GM23338 (cell line): ENCODE measurements around the gene TRAF1.

Source experiments
- CREB1 ChIP-seq: fragments of 250-450 bp; sonication (Bioruptor Pico); IDR thresholded peaks from 2 replicates; pipeline ENCODE4 v1.5.0; 2020; ENCODE audit warnings: low read depth, mild to moderate bottlenecking, moderate library complexity
- CTCF ChIP-seq, 2 experiments: fragments of 200-600 bp in 1 of 2; sonication (generic) in 1 of 2; conservative IDR thresholded peaks; 2 replicates each; pipeline versions ENCODE4 v1.5.1 to v1.6.1; 2016 to 2017; ENCODE audit warnings: antibody characterized with exemption in 2 of 2, low read depth in 2 of 2, mild to moderate bottlenecking in 2 of 2, moderate library complexity in 1 of 2
- EZH2 ChIP-seq: fragments of 200-600 bp; sonication (generic); IDR thresholded peaks from one replicate; pipeline ENCODE4 v1.8.0; 2017; ENCODE audit warnings: antibody characterized with exemption, mild to moderate bottlenecking, low read depth; ENCODE audit not compliant: unreplicated experiment
- ZNF114 ChIP-seq: fragments of 250-450 bp; sonication (Bioruptor Pico); IDR thresholded peaks from 2 replicates; pipeline ENCODE4 v1.5.0; 2020; ENCODE audit warnings: mild to moderate bottlenecking, moderate library complexity
- ZNF462 ChIP-seq: fragments of 250-450 bp; sonication (Bioruptor Pico); IDR thresholded peaks from 2 replicates; pipeline ENCODE4 v1.5.0; 2020; ENCODE audit warnings: mild to moderate bottlenecking, moderate library complexity
- TF ChIP-seq, protein P1 (sequence below): IDR thresholded peaks from 2 replicates; pipeline ENCODE4 v1.6.1; 2016; ENCODE audit warnings: antibody characterized with exemption
- TF ChIP-seq, protein P2 (sequence below): IDR thresholded peaks from one replicate; pipeline ENCODE4 v1.6.1; 2018; ENCODE audit warnings: antibody characterized with exemption; ENCODE audit not compliant: unreplicated experiment

- no peak for TF ChIP-seq CTCF (conservative IDR thresholded peaks at IDR 0.05; ENCODE audit: low read depth in 2 of 2)
- no peak for TF ChIP-seq CREB1 (CRISPR knock-in tag)
- TF ChIP-seq EZH2: no peak
- TF ChIP-seq, protein P1, sequence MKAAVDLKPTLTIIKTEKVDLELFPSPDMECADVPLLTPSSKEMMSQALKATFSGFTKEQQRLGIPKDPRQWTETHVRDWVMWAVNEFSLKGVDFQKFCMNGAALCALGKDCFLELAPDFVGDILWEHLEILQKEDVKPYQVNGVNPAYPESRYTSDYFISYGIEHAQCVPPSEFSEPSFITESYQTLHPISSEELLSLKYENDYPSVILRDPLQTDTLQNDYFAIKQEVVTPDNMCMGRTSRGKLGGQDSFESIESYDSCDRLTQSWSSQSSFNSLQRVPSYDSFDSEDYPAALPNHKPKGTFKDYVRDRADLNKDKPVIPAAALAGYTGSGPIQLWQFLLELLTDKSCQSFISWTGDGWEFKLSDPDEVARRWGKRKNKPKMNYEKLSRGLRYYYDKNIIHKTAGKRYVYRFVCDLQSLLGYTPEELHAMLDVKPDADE: no peak
- TF ChIP-seq ZNF462 (CRISPR knock-in tag): no peak
- no peak for TF ChIP-seq ZNF114 (CRISPR knock-in tag)
- TF ChIP-seq, protein P2, sequence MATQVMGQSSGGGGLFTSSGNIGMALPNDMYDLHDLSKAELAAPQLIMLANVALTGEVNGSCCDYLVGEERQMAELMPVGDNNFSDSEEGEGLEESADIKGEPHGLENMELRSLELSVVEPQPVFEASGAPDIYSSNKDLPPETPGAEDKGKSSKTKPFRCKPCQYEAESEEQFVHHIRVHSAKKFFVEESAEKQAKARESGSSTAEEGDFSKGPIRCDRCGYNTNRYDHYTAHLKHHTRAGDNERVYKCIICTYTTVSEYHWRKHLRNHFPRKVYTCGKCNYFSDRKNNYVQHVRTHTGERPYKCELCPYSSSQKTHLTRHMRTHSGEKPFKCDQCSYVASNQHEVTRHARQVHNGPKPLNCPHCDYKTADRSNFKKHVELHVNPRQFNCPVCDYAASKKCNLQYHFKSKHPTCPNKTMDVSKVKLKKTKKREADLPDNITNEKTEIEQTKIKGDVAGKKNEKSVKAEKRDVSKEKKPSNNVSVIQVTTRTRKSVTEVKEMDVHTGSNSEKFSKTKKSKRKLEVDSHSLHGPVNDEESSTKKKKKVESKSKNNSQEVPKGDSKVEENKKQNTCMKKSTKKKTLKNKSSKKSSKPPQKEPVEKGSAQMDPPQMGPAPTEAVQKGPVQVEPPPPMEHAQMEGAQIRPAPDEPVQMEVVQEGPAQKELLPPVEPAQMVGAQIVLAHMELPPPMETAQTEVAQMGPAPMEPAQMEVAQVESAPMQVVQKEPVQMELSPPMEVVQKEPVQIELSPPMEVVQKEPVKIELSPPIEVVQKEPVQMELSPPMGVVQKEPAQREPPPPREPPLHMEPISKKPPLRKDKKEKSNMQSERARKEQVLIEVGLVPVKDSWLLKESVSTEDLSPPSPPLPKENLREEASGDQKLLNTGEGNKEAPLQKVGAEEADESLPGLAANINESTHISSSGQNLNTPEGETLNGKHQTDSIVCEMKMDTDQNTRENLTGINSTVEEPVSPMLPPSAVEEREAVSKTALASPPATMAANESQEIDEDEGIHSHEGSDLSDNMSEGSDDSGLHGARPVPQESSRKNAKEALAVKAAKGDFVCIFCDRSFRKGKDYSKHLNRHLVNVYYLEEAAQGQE: no peak
Measured at GRCh38 chr9:120910643-120911042, 16.0 kb downstream of the TRAF1 start.
